NCI-H748 (cell line): ENCODE data around the gene ELAPOR1.
A peak's percentile ranks its signal among the peaks of the same experiment; 100 is the strongest.

Source experiments
- DNase-seq: peaks from one replicate; lab custom pipeline; 2025; ENCODE audit not compliant: unreplicated experiment; lab: John Stamatoyannopoulos, UW

Gene ELAPOR1, protein sequence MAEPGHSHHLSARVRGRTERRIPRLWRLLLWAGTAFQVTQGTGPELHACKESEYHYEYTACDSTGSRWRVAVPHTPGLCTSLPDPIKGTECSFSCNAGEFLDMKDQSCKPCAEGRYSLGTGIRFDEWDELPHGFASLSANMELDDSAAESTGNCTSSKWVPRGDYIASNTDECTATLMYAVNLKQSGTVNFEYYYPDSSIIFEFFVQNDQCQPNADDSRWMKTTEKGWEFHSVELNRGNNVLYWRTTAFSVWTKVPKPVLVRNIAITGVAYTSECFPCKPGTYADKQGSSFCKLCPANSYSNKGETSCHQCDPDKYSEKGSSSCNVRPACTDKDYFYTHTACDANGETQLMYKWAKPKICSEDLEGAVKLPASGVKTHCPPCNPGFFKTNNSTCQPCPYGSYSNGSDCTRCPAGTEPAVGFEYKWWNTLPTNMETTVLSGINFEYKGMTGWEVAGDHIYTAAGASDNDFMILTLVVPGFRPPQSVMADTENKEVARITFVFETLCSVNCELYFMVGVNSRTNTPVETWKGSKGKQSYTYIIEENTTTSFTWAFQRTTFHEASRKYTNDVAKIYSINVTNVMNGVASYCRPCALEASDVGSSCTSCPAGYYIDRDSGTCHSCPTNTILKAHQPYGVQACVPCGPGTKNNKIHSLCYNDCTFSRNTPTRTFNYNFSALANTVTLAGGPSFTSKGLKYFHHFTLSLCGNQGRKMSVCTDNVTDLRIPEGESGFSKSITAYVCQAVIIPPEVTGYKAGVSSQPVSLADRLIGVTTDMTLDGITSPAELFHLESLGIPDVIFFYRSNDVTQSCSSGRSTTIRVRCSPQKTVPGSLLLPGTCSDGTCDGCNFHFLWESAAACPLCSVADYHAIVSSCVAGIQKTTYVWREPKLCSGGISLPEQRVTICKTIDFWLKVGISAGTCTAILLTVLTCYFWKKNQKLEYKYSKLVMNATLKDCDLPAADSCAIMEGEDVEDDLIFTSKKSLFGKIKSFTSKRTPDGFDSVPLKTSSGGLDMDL

DNA sequence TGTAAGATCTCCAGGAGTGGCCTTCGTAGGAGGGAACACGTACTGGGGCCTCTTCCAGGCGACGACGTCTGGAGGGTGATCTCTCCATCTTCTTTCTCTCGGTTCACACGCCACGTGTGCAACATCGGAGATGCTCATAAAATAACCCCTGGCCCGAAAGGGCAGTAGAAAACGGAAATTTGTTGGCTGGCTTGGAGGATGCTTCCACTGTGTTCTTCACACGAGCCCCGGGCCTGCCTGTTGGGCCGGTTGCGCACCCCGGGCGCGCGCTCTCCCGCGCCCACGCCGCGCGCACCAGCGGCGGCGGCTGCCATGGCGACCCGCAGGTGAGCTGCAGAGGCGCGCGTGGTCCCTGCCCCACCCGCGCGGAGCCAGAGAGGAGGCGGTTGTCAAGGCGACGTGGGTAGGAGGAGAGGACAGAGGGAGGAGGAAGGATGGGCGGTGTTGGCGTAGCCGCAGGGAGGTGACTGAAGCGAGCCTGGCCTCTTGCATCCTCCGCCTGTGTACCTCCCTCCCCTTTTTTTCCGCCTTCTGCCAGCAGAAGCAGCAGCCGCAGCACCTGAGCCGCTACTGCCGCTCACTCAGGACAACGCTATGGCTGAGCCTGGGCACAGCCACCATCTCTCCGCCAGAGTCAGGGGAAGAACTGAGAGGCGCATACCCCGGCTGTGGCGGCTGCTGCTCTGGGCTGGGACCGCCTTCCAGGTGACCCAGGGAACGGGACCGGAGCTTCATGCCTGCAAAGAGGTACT lies at the start of gene ELAPOR1:
Gene ELAPOR1 (plus strand): TSS at position 526 of the 752 bp plus-strand sequence. CDS start 69 bp downstream, at position 595.
- DNase-seq, result peak; percentile 98

DNA sequence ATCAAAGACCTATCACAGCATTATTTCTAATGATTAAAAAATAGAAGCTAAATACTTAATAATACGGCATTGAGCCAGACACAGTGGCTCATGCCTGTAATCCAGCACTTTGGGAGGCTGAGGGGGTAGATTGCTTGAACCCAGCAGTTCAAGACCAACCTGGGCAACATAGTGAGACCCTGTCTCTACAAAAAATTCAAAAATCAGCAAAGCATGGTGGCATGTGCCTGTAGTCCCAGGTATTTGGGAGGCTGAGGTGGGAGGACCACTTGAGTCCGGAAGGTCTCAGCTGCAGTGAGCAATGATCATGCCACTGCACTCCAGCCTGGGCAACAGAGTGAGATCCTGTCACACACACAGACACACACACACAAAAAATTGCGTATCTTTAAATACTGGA lies 48.8 kb upstream of the ELAPOR1 start:
- no peak for DNase-seq

DNA sequence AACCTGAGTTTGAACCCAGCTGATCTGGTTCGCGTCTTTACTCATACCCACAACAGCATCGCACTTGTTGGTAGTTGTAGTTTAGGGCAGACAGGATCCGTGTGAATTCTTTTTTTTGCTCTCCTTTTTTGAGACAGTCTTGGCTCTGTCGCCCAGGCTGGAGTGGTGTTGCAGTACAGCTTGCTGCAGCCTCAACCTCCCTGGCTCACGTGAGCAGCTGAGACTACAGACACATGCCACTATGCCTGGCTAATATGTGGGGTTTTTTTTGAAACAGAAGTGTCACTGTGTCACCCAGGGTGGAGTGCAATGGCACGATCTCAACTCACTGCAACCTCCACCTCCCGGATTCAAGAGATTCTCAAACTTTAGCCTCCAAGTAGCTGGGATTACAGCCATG lies 46.0 kb upstream of the ELAPOR1 start:
- DNase-seq, result no peak

DNA sequence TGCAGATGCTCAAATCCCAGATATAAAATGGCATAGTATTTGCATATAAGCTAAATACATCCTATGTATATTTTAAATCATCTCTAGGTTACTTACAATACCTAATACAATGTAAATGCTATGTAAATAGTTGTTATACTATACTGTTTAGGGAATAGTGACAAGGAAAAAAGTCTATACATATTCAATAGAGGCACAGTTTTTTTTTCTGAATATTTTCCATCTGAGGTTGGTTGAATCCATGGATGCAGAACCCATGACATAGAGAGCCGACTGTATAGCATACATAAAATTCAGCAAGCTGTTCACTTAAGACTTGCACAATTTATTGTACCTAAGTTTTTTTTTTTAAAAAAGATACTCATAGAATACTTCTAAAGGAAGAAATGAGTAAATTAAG lies 44.6 kb upstream of the ELAPOR1 start:
- no peak for DNase-seq

DNA sequence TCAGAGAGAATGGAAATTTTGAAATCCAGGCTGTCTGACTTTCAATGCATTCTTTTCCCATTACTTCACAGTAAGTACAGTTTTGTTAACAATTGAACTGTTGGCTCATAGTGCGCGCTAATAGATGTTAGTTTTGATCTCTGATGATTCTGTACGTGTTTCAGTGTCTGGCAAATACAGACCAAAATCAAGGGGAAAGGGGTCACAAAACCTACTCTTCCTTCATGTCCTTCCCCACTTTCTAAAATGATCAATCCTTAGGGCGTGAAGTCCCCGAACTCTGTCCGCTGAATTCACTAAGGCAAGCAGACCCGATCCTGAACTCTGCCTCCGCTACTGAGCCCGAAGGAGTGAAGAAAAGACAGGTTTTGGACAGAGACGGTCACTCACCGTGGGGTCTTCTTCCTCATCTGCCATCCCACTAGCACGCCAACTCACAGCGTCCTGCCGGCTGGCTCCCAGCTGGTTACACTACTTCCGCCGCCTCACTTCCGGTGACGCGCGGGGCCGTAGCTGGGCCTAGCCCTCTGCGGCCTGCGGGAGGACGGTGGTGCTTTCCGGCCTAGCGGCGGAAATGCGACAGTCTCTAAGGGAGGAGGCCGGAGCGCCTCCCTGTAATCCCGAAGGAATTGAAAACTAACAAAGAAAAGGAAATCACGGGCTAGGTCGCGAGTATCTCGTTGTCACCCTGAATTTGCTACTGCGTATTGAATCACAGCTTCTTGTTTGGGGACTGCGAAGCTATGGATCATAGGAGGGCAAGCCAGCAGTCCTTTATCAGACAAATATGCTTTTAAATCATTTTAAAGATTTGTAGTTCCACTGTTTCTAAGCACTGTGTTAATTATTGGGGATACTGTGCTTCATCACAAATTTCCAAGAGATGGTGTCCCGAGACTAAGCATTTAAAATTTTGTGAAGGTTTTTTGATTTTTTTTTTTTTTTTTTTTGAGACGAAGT lies 38.1 kb upstream of the ELAPOR1 start, which contains the start of gene TAF13:
Gene TAF13 (minus strand): TSS at position 473 of the 960 bp plus-strand sequence. CDS start 56 bp downstream, at position 417.
- peak; percentile 96 for DNase-seq

DNA sequence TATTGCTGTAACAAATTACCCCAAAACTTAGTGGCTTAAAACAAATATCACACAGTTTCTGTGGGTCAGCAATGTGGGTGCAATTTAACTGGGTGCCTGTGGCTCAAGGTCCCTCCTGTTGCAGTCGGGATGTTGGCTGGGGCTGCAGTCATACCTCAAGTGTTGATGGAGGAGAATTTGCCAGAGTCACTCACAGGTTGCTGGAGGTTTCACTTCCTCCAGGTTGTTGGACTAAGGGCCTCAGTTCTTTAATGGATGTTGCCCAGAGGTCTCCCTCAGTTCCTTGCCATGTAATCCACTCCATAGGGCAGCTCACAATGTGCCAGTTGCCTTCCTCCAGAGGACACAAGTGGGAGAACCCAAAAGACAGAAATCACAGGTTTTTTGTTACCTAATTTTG lies 35.6 kb upstream of the ELAPOR1 start:
- no peak for DNase-seq

DNA sequence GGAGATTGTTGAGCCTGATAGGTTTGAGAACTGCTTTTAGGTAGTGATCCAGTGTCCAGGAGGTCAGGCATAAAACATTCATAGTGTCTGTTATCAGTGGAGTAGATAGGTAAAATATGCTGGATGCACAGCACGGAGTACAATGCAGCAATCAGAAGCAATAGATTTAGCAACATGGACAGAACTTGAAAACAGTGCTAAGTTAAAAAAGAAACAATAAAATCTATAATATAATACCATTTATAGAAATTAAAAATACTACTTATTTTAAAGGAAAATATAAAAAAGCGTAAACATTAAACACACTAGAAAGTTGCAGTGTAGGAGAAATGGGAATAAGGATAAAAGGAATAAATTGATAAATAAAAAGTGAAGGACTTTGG lies 34.7 kb upstream of the ELAPOR1 start:
- DNase-seq, result no peak

DNA sequence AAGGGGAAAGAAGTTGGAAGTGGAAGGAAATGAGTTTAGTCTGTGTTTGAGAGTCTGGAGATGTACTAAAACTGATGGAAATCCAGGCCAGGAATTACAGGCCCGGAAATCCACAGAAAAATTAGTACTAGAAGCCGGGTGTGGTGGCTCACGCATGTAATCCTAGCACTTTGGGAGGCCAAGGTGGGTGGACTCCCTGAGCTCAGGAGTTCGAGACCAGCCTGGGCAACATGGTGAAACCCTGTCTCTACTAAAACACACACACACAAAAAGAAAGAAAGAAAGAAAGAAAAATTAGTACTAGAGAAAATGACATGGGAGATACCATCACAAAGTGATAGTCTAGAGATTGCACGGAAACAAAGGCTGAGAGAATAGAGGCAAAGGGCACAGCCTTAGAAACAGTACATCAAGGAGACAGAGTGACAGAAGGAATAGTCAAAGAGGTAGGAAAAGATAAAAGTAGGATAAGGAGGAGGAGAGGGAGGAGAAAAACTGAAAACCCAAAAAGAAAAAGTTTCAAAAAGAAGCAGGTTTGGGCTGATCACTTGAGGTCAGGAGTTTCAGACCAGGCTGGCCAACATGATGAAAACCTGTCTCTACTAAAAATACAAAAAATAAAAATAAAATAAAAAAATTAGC lies 33.4 kb upstream of the ELAPOR1 start:
- DNase-seq, result no peak

DNA sequence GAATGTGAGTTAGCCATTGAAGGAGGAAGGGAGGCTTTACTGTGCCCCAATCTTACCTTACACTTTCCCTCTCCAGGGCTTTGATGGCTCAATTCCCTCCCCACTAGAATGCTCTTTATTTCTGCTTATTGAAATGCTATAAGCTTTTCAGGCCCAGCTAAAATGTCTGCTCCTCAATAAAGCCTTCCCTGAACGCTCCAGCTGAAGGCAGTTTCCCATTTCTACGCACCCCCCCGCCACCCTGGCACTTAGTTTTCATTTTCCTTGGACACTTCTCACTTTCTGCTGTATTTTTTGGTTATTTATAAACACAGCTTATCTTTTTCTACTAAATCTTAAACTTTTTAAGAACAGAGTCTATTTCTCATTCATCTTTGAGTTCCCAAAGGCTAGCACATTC lies 30.4 kb upstream of the ELAPOR1 start:
- DNase-seq, result no peak

DNA sequence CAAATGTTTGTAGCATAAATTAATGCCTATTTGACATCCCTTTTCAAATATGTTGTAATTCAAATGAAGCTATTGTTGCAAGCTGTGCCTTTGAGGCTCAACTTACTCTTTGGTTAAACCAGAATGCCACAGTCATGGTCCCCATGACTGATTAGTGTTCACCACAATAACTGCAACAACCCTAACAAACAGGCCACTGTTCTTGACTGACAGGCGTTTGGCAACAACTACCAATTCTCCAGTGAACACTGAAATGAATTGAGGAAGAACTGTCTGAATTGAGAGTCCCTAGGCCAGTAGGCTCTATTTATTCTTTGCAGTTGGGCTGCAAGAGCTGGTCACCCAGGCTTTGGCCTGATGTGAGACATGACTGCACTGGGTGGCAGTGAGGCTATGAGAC lies 30.0 kb upstream of the ELAPOR1 start:
- no peak for DNase-seq

DNA sequence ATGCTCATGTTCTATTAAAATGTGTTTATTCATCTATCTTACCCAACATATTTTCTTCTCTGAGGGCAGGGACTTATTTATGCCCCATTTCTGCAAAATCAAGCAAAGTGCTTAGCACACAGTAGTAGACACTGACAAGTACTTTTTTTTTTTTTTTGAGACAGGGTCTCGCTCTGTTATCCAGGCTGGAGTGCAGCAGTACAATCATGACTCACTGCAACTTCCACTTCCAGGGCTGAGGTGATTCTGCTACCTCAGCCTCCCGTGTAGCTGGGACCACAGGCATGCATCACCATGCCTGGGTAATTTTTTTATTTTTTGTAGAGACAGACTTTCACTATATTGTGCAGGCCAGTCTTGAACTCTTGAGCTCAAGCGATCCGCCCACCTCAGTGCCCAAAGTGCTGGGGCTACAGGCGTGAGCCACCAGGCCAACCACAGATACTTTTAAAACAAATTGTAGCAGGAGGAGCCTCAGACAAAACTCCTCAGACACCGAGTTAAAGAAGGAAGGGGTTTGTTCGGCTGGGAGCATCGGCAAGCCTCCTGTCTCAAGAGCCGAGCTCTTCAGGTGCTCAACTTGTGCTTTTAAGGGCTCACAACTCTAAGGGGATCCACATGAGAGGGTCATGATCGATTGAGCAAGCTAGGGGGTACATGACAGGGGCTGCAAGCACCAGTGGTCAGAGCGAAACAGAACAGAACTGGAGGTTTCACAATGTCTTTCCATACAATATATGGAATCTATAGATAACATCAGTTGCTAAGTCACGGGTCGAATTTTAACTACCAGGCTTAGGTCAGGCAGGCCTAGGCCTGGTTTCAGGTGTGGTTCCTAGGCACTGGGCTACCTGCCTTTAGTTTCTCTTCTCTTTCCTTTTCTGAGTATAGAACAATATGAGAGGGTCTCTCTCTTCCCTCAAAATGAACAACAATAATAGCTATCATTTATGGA lies 29.1 kb upstream of the ELAPOR1 start:
- DNase-seq, result no peak

DNA sequence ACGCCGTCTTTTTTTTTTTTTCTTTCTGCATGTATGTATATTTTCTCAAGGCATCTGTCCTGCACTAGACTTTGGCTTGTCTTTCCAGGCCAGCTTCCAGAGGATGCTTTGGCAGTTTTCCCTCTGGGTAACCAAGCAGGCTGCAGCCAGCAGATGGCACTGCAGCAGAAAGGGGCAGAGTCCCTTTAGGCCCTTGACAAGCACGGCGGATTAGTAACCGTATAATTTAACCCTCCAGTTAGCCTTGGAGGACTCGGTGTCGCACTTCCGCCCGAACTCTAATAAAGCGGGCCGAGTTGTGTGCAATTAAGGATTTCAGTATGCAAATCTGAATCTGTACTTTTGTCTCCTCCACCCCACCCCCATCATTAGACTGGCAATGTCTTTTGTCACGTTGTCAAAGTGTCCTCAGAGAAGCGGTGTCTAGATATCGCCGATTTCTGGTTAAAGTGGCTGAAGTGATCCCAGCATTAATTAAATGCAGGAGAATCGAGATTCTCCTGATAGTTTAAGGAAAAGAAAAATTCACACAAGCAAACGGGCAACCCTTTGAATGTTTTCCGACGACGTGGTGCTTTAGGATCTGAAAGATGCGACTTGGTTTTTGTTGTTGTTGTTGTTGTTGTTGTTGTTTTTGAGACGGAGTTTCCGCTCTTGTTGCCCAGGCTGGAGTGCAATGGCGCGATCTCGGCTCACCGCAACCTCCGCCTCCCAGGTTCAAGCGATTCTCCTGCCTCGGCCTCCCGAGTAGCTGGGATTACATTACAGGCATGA lies 24.5 kb upstream of the ELAPOR1 start:
- peak; percentile 94 for DNase-seq

DNA sequence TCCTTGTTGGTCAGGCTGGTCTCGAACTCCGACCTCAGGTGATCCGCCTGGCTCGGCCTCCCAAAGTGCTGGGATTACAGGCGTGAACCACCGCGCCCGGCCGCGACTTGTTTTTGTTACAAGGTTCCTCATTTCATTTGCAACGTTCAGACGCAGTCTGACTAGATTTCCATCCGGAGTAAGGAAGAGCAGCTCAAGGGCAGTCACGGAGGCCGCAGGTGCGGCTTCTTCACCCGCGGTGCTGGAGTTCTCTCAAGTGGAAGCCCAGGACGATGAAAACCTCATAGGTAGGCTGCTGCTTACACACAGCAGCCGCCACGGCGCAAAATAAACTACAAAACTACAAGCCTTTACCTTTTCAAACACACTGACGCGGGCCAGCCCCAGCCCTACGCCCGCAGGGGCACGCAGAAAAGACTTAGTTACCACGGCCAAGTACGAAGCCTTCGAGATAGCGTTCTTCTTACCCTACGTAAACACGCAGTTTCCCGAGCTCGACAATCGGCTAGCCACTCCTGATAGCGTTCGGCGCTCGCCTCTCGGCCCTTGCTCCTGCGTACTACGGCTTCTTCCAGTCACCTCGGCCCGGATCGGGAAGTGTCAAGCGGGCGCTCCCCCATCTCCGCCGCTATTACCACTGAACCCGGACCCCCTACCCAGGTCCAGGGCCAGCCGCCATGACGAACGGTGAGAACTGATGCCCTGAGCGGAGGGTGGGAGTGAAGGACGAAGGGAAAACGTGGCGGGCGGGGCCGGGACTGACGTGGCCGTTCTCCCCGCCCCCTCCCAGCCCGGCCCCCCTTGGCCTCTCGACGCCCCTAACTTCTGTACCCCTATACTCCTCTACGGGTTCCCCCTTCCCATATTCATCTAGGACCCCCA lies 23.5 kb upstream of the ELAPOR1 start, which contains the start of gene TMEM167B:
Gene TMEM167B (plus strand): TSS at position 569 of the 882 bp plus-strand sequence. CDS start 109 bp downstream, at position 678.
- peak; percentile 94 for DNase-seq

DNA sequence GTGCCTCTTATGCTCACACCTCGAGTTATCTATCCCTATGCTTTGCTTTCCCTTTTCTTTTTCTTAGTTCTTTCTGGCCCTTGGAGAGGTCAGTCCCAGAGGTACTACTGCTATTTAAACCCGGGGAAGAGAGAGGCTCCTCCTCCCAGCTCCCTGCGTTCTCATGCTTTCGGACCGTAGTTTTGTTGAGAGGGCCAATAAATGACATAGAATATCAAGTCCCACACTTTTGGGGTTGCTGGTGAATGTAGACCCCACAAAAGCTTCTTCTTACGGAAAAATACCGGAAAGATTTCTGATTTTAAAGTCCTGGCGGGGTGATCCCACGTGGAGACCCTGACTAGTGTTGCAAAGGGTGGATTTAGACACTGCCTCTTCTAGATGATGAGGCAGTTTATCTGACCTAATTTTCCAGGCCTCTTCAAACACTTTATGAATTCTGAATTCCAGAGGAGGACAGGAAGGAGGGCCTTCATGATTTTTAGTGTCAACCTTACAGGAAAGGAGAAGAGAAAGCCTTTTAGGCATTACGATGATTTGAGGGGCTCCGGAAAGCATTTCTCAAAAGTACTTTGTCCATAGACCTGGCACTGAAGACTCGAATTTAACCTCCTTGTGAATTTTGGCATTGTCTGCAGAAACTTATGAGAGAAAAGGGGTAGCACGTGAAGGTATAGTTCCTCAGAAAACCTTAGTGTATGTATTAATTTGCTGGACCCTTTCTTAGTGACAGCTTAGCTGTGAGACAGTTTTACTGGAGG lies 22.7 kb upstream of the ELAPOR1 start:
- peak; percentile 52 for DNase-seq

DNA sequence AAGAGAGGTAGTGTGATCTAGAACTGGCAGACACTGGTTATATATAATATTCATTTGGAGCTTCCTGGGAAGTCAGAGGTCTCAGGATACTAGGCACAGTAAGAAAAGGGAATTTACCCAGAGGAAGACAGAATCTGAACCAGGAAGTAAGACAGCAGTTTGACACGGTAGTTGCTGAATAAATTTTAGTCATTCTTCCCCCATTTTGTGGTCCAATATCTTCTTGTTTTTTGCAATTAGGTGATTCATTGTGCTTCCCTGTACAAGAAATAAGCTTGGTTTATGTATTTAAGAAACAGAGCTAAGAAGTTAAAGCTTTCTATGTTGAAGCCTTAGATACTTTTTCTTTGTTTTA lies 22.1 kb upstream of the ELAPOR1 start:
- DNase-seq, result no peak

DNA sequence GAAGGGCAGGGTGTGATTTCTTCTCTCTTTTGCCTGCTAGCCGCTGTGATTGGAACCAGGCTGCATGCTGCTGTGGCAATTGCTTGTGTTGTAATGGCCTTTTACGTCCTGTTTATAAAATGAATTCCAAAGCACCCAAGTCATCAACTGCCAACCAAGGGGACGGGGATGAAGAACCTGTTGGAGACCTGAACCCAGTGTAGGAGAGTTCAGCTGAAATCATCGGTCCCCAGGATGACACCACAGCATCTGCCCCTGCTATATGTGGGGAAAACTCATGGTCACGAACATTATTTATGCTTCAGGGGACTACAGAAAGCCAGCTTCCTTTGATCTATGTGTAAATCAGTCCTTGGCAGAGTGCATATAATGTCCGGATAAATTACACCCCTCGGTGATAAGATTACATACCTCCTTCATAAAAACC lies 19.5 kb upstream of the ELAPOR1 start:
- no peak for DNase-seq
